ENCODE data around the gene ARHGAP32.

DNA sequence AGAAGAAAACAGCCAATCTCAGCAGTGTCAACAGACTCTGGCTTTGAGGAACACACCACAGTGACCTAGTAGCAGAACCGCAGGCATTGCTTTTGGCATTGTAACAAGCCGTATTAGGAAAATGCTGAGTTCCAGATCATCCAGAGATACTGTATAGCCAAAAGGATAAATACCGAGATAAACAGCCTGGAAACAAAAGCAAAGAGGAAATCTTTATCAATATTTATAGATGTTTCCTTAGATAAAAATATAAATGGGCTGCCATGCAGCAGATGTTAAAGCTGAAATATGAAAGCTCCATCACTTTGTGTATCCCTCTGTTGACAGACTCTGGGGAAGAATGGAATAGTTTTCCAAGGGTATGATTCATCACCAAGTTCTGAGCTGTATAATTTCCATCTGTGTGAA is 150.5 kb downstream of the ARHGAP32 start:
- TF ChIP-seq CTCF (IDR thresholded peaks at IDR 0.05 in 2 of 3, conservative IDR thresholded peaks at IDR 0.05 in 1 of 3; ENCODE audit: borderline replicate concordance in 1 of 3, insufficient read depth in 1 of 3, low read depth in 2 of 3, low read length in 2 of 3) = no peak
- TF ChIP-seq TCF7L2 (IDR thresholded peaks at IDR 0.05; ENCODE audit: borderline replicate concordance, extremely low read depth, insufficient read depth, insufficient read length) = no peak
- no peak for TF ChIP-seq POLR2A (IDR thresholded peaks at IDR 0.05; ENCODE audit: borderline replicate concordance, extremely low read depth, insufficient read depth, insufficient read length)
